Inflammatory macrophage (primary cell): Measurements from ENCODE around the gene SLC37A1.

ENCODE experiments used
- DNase-seq, 2 donors: peaks; one replicate each; pipeline ENCODE4 v3.0.0-alpha.2; 2020 to 2022

The SLC37A1 gene

GRCh38 chr21:42580076-42580792 lies 66.6 kb downstream of the SLC37A1 start:
- DNase-seq, result no peak

GRCh38 chr21:42580793-42581321 lies 67.2 kb downstream of the SLC37A1 start:
- DNase-seq, result no peak

DNA sequence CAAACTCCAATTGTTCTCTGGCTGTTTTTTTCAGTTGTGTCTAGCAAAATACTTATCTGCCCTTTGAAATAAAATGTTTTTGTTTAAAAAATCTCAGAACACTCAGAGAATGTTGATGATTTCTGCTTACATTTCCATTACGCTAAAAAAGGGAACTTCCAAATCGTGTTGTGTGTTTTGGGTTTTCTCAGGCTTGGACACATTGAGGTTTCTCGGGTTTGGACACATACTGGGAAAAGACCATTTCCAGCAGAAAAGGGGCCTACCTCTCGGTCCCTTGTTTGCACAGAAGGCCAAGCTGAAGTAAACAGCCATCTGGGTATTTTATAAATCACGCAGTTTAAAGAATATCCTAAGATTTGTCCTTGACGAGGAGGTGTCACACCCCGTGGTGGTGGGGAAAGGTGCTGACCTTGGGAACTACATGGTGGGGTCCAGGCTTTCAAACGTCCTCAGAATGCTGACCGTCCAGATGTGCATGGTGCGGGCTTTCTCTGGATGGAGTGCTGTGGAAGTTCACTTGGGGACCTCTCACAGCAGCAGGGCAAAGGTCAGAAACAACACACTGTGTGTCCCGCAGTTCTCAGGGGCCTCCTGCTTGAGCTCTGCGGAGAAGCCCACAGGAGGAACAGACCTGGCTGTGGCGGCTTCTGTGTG lies 67.8 kb downstream of the SLC37A1 start:
- no peak for DNase-seq

DNA sequence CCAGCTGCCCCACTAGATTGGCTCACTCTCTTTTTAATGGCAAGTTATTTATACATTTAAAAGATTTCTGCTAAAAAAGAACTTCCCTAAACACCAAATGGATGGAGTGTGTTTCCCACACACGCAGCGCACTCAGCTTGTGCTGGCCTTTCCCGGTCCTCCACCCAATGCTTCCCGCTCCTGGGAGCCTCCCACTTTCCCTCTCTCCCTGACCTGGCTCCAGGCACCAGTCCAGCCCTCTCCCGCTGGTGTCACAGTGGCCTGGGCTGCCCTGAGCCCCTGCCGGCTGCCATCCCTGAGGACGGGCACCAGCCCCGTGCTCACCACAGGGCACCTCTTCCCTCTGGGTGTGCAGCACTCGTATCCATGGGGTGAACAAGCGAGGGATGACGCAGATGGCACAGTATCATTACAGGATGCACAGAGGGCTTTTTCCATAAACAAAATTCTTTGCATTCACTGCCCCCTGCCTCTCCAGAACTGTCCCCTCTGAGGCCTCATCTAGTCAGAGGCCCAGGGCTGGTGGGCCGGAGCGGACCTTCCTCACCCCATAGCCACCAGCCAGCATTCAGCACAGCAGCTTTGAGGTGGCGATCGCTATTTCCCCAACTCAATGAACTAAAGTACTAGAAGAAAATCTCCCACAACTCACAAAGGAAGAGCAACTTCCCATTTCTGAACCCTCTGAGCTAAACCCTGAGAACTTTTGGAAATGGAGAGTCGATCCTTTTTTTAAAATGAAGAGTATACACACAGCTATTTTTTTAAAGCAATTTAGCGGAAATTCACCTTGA lies 68.5 kb downstream of the SLC37A1 start:
- no peak for DNase-seq

GRCh38 chr21:42582787-42583476 lies 69.3 kb downstream of the SLC37A1 start:
- DNase-seq, result no peak

- no peak for DNase-seq
These were observed 70.0 kb downstream of the SLC37A1 start for GRCh38 chr21:42583477-42584295.

- DNase-seq, result no peak
These were observed 70.6 kb downstream of the SLC37A1 start for GRCh38 chr21:42584296-42584641.

DNA sequence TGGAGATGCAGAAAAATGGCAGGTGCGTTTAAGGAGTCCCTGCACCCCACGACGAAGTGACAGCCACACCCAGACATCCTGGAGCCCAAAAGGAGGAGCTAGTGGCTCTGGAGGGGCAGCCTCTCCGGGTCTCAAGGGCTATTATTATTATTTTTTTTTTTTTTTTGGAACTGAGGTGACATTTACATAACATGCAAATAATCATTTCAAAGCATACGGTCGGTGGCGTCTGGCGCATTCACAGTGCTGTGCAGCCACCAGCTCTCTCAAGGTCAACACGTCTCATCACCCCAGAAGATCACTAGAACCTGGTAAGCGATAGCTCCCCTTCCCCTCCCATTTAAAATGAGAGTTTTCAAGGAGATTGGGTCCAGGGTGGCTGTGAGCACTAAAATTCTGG lies 72.2 kb downstream of the SLC37A1 start:
- DNase-seq, result no peak

- no peak for DNase-seq
These were observed 72.8 kb downstream of the SLC37A1 start for GRCh38 chr21:42586406-42586805.

- DNase-seq, result no peak
These were observed 73.4 kb downstream of the SLC37A1 start for GRCh38 chr21:42587036-42587435.

DNA sequence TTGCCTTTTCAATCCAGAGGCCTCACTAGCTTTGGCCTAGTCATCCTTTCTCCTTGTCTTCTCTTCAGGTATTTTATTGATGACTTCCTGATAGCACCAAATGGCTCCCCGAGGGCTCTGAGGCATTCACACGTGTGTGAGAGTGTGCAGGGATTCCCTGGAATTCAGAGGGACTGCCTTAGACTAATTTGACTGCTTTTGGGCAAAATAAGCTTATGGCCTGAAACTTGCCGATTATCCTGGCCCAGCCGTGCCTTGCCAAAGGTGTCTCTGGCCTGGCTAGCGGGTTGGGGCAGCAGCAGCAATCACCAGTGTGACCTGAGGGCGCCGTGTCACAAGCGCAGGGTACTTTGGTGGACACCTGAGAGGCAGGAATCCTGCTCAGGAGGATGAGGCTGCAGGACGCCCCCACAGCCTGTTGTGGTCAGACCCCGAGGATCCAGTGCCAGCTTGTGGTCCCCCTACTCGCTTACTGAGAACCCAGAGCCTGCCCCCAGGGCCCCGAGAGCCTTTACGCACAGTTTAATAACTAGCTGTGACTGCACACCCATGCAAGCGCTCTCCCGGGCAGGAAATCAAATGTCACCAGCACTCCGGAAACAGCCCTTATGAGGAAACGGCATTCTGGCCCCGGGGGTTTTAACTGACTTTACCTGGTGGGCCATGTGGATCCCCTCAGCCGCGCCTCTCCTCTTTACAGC lies 76.9 kb downstream of the SLC37A1 start:
- no peak for DNase-seq

DNA sequence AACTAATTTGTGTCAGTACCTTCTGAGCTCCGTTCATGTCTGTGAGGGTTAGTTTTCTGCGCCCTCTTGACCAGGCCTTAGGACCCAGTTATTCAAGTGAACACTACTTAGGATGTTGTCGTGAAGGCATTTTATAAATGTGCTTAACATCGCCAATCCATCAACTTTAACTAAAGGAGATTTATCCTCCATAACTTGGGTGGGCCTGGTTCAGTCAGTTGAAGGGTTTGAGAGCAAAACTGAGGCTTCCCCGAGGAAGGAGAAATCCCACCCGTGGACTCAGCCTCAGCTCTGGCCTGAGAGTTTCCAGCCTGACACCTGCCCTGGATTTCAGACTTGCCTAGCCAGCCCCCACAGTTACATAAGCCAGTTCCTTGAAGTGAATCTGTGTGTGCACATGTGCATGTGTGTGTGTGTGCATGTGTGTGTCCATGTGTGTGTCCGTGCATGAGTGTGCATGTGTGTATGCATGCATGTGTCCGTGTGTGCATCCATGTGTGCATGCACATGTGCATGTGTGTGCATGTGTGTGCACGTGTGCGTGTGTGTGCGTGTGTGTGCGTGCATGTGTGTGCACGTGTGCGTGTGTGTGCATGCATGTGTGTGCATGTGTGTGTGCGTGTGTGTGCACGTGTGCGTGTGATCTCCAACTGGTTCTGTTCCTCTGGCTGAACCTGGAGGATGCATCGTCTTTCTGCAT lies 77.7 kb downstream of the SLC37A1 start:
- DNase-seq, result no peak

DNA sequence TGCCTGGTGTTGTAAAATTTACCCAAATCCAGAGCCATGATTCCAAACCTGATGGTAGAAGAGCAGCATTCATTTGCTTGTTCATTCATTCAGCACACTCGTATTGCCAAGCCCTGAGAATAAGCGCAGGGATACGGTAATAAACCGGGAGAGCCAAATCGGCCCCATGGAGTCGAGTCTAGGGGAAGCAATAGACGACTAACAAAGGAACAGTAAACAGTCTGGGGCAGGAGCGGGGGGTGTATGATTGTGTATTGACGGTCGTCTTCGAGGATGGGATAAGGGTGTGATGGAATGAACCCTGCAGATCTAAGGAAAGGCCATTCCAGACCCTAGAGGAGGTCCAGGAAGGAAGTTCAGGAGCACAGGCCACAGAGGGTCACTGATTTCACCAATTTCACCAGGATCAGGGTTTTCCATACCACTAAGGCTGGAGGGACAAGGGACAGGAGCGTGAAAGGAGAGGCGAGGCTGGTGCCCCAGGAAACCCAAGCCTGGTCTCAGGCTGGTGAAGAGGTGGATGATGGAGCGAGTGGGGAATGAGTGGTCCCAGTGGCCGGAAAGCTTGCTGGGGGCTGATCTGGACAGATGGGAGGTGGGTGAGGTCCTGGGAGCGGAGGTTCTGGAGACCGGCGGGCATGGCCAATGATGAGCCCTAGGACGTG lies 78.6 kb downstream of the SLC37A1 start:
- no peak for DNase-seq

DNA sequence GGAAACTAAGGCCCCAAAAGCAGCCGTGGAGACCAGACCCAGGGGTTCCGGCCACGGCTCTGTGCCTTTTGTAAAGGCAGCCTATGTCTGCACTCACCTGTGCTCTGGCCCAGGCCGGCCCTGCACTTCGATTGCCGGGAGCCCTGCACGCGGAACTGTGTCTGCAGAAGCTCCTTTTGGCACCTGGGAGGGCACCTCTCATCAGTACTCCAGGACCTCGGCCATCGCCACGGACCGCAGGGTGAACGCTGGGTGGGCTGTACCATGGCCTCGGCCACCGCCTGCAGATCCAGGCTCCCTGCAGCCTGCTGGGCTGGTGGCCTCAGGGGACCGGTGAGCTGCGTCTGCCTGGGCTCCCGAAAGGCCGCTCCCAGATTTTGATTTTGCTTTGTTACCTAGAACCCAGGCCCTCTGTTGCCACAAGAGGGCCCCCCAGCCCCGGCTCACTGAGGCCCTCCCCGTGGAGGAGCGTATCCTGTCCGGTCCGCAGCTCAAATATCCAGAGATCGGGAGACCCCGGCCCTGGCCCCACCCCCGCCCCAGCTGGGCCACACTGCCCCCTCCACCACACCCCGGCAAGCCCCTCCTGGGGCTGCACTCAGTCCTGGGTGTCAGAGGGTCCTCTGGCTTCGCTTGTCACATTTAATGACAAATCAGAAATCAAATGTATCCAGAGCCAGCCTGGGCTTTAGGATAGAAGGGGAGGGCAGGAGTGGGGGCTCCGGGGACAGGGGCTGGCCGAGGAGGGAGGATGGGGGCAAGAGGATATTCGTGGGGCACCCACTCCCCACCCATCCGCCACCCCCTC lies 79.6 kb downstream of the SLC37A1 start:
- peak; percentile 45 to 51 for DNase-seq

DNA sequence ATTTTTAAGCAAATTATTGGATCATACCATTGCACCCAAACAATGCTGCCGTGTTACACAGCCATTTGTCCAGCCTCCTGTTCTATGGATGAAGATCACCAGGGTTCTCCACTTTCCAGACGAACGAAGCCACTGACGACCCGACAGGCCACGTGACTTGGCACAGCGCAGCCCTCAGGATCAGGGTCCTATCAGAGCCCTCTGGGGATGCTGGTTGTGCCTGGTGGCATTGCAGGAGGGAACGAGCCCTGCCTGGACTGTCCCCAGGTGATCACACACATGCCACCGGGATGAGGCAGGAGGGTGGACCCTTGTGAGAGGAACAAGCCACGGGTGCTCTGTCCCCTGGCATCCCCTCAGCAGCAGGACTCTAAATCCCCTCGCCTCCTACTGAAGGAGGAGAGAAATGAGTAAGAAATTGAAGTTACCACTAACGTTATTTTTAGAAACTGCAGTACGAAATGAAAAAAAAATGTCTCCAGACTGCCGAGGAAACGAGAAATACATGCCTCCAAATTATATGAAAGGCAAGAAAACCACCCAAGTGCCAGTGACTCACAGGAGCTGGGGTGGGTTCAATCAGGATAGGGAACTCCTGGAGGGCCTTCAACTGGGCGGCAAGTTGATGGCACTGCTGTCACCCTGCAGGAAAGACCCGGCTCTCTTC lies 81.1 kb downstream of the SLC37A1 start:
- no peak for DNase-seq

DNA sequence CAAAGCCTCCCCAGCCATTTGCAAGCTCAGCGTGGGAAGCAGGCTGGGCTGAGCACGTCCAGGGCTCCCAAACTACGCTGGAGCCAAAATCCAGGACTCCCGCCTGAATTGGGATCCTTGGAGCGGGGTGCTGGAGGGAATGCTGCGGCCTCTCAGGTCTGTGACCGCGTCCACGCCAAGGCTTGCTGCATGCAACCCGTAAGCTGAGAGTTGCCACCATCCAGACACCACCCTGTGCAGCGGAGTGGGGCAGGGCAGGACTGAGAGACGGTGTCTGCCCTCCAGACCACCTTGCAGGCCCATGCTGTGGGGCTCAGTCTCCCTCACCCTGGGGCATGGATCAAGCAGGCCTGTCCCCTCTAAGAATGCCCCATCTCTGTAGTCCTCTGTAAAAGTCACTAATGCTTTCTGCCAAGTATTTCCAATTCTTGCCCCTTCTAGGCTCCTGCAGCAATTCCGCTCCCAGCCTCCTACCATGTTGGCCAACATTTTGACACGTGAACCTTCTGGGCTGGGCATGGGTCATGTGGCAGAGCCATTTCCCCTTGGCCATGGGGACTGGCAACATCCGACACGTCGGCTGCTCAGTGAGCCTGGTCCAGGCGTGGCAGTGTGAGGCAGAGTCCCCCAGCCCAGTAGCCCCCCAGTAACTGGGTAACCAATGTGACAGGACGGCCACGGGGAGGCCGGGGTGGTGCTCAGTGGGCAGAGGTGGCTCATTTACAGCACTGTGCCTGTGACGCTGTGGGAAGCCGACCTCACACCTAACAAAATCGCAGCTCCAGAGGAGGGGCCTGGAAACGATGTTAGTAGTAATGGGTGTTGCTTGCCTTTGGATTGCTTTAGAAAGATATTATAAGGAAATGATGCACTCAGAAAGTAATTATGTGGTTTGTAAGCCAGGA lies 81.9 kb downstream of the SLC37A1 start:
- DNase-seq, result no peak

- DNase-seq, result no peak
These were observed 83.0 kb downstream of the SLC37A1 start for GRCh38 chr21:42596657-42597056.
